ENCODE data around the gene RAD51AP2. TPM values are rescaled to one million over a fixed set of nuclear protein-coding genes. Genes with fewer than 3 reads are reported as not detected.

RAD51AP2 gene
- total RNA-seq (2013; cell fraction: nucleolus; rRNA removed), result 0.20 TPM in 1 of 2 replicates, not detected in the other
- under 0.01 and 0.05 TPM in 2 replicates for total RNA-seq (2014; rRNA removed)
- not detected in 2 replicates for total RNA-seq (2014; rRNA removed; fragmentation: Illumina TruSeq; extraction: Trizol)
- not detected in 2 replicates for total RNA-seq (2021)
- not detected for polyA plus RNA-seq (2011; ENCODE audit: low read depth)
- 0.03 TPM in 1 of 2 replicates, not detected in the other for polyA plus RNA-seq (2011; rRNA removed)
- polyA plus RNA-seq (2011; cell fraction: cytosol; rRNA removed), result not detected in 2 replicates
- polyA plus RNA-seq (2011; cell fraction: nucleus; rRNA removed), result not detected in 2 replicates
- not detected in 2 replicates for polyA plus RNA-seq (2012)
- not detected in 2 replicates for polyA plus RNA-seq (2014; fragmentation: Illumina TruSeq; extraction: Trizol)
- under 1 TPM in 1 of 2 experiments, not detected in 1; 0.02 TPM for polyA plus RNA-seq (2014; fragmentation: Nextera tagmentation; extraction: Ambion mirVana)
- polyA plus RNA-seq (2014; rRNA removed), result not detected in 2 replicates
- not detected for polyA plus RNA-seq (2016; fragmentation: Nextera tagmentation; extraction: Ambion mirVana)
- polyA minus RNA-seq (2011; rRNA and poly(A)+ RNA removed), result 0.10 TPM in 1 of 2 replicates, not detected in the other
- polyA minus RNA-seq (2011; cell fraction: cytosol; rRNA and poly(A)+ RNA removed), result not detected in 2 replicates
- 0.19 and 0.24 TPM in 2 replicates for polyA minus RNA-seq (2011; cell fraction: nucleus; rRNA and poly(A)+ RNA removed)
- Bru-seq, nascent RNA, result percentile 23 among the genes with signal in this experiment
- BruChase-seq, experiment 1, labeled RNA remaining after a 6-hour chase, result percentile 10 among the genes with signal in this experiment
- percentile 17 among the genes with signal in this experiment for BruChase-seq, experiment 2, labeled RNA remaining after a 2-hour chase
- long read RNA-seq, experiment 1, result 0 reads
- long read RNA-seq, experiment 2, result 0 reads

DNA sequence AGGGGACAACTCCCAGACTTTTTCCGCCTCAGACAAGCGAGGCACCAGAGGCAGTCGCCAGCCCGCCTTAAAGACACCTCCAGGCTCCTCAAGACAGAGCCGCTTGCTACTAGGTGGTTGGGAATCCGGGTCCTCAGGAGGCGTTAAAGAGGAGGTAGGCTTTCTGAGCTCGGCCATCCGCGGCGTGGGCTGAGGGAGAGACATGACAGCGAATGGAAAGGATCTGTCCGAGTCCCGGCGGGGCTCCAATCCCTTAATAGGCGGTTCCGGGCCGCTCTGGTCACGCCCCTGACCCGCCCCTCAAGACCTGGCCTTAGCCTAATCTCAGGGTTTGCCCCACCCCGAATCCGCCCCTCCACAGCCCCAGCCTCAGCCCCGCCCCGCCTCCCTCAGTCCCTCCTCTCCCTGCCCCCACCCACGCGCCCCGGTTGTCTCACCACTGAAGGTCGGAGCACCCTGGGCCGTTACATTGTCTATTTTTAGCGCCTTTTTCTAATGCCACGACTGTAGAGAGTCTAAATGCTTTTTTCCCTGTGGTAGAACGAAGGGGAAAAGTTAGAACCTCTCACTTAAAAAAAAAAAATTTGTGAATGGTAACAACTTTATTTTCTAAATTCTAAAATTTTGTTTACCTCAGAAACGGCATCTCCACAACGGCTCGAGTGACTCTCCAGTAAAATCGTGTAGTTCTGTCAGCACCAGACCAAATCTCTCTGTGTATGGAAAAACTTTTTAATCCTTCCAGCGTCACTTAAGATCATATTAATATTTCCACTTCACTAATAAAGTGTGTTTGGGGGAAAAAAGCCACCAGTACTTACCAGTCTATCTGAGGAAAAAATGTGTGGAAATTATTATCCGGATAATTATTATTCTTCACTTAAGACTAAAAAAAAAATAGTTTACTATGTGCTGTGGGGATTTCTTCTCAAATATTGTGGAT, at the start of gene RAD51AP2:
RAD51AP2 (minus strand) TSS at position 229 of the 943 bp plus-strand sequence; CDS start at position 204, 25 bp downstream.
- Histone ChIP-seq H4K20me1 (ENCODE audit: control insufficient read depth, insufficient read depth) (no peaks in the 10 kb centered on the region), H3K36me3 (ENCODE audit: control insufficient read depth in 2 of 2, insufficient read depth in 2 of 2, low read length in 1 of 2) (no peaks in the 10 kb centered on the region), H3K4me3 (peak within 1 kb of the TSS; percentile 61; the same call in 1 of the 2 replicates), H3K27ac (ENCODE audit: control insufficient read depth, insufficient read depth) (peak within 1 kb of the TSS; percentile 6; the same call in 1 of the 2 replicates), H3K9ac (ENCODE audit: control insufficient read depth, insufficient read depth, low read length) (peak within 1 kb of the TSS; percentile 55), H3K27me3 (replicated peaks in 1 of 2; ENCODE audit: control insufficient read depth in 2 of 2, insufficient read depth in 2 of 2, low read length in 1 of 2) (no peaks in the 10 kb centered on the region), H3K79me2 (ENCODE audit: control insufficient read depth, insufficient read depth, low read length) (no peaks in the 10 kb centered on the region), H3K4me1 (ENCODE audit: control insufficient read depth, insufficient read depth, low read length) (peaks cover 10% of the 10 kb centered on the region; the same call in 1 of the 2 replicates), H3K9me3 (replicated peaks; ENCODE audit: control insufficient read depth, insufficient read depth, low read length) (no peaks in the 10 kb centered on the region), H2AFZ (ENCODE audit: control insufficient read depth, low read depth, low read length) (peak within 1 kb of the TSS; percentile 95), H3K4me2 (ENCODE audit: control insufficient read depth, insufficient read depth) (peak within 1 kb of the TSS; percentile 94)
- POLR2A ChIA-PET, result no interaction called here
- DNase-seq (ENCODE audit: low read depth, low spot score) (peak; percentile 40), ATAC-seq (peak; percentile 93), FAIRE-seq (no peak)
- CTCF ChIA-PET, result interaction anchor here (1.5 kb wide), 1 partner anchor 127 kb away, joined by 6 read pairs; no protein-coding TSS in a partner anchor
- 4% methylated on average over 29 of the region's 38 CpGs for WGBS (ENCODE audit: insufficient coverage, insufficient replicate concordance, low lambda C conversion rate, missing lambda C conversion rate)
- intact Hi-C loops (cut with micrococcal nuclease; ENCODE audit: unreplicated experiment), result loop anchor here (2.0 to 5.0 kb wide), 2 partner anchors 128 to 234 kb away; partner anchors contain the start of genes GEN1 and SMC6
- SMC1A ChIA-PET (ENCODE audit: uncharacterized antibody, unreplicated experiment), result interaction anchor here (1.3 to 1.4 kb wide), 3 partner anchors 29 to 59 kb away, joined by 3 to 4 read pairs (median 3); no protein-coding TSS in a partner anchor
- BruUV-seq (replicated peaks), result no TSS peak
- RAD21 ChIA-PET (ENCODE audit: unreplicated experiment), result interaction anchor here (0.9 to 1.5 kb wide), 4 partner anchors 11 to 233 kb away, joined by 3 read pairs; no protein-coding TSS in a partner anchor
- in situ Hi-C loops (cut with MboI), result no loop called here
- TF ChIP-seq YY1 (IDR thresholded peaks at IDR 0.05; ENCODE audit: low read depth, low read length), result peak; percentile 55; the same call in 1 of the 2 replicates
- TF ChIP-seq TCF7 (IDR thresholded peaks at IDR 0.05; ENCODE audit: borderline replicate concordance), result no peak
- no peak for TF ChIP-seq JUND (IDR thresholded peaks at IDR 0.05; ENCODE audit: low read depth, low read length)
- peak; percentile 99 for TF ChIP-seq SP1 (IDR thresholded peaks at IDR 0.05; ENCODE audit: low read depth, low read length)
- TF ChIP-seq, protein P1, sequence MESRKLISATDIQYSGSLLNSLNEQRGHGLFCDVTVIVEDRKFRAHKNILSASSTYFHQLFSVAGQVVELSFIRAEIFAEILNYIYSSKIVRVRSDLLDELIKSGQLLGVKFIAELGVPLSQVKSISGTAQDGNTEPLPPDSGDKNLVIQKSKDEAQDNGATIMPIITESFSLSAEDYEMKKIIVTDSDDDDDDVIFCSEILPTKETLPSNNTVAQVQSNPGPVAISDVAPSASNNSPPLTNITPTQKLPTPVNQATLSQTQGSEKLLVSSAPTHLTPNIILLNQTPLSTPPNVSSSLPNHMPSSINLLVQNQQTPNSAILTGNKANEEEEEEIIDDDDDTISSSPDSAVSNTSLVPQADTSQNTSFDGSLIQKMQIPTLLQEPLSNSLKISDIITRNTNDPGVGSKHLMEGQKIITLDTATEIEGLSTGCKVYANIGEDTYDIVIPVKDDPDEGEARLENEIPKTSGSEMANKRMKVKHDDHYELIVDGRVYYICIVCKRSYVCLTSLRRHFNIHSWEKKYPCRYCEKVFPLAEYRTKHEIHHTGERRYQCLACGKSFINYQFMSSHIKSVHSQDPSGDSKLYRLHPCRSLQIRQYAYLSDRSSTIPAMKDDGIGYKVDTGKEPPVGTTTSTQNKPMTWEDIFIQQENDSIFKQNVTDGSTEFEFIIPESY (IDR thresholded peaks at IDR 0.05), result 0 out of 2 replicates have a peak, but pooled peaks have one; percentile 16
- peak; percentile 55; the same call in 1 of the 2 replicates for TF ChIP-seq CHD2 (IDR thresholded peaks at IDR 0.05; ENCODE audit: borderline replicate concordance, low read depth, low read length)
- TF ChIP-seq WRNIP1 (IDR thresholded peaks at IDR 0.05; ENCODE audit: borderline replicate concordance, low read depth, low read length), result no peak
- TF ChIP-seq CREM (IDR thresholded peaks at IDR 0.05; ENCODE audit: low read depth), result 0 out of 2 replicates have a peak, but pooled peaks have one; percentile 32
- no peak for TF ChIP-seq IRF4 (IDR thresholded peaks at IDR 0.05; ENCODE audit: low read depth, low read length)
- TF ChIP-seq NFYA (IDR thresholded peaks at IDR 0.05; ENCODE audit: borderline replicate concordance, low read depth, low read length), result no peak
- peak; percentile 87 for TF ChIP-seq MEF2A (IDR thresholded peaks at IDR 0.05; ENCODE audit: insufficient read depth, low read depth, low read length)
- no peak for TF ChIP-seq SREBF2 (IDR thresholded peaks at IDR 0.05; ENCODE audit: low read length)
- peak; percentile 46; the same call in 1 of the 2 replicates for TF ChIP-seq IKZF1 (conservative IDR thresholded peaks at IDR 0.05)
- TF ChIP-seq, protein P2, sequence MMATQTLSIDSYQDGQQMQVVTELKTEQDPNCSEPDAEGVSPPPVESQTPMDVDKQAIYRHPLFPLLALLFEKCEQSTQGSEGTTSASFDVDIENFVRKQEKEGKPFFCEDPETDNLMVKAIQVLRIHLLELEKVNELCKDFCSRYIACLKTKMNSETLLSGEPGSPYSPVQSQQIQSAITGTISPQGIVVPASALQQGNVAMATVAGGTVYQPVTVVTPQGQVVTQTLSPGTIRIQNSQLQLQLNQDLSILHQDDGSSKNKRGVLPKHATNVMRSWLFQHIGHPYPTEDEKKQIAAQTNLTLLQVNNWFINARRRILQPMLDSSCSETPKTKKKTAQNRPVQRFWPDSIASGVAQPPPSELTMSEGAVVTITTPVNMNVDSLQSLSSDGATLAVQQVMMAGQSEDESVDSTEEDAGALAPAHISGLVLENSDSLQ (IDR thresholded peaks at IDR 0.05), result peak; percentile 85
- TF ChIP-seq TBL1XR1 (IDR thresholded peaks at IDR 0.05; ENCODE audit: low read depth, low read length), result peak; percentile 65
- TF ChIP-seq SRF (IDR thresholded peaks at IDR 0.05; ENCODE audit: low read depth in 2 of 2, low read length in 2 of 2), result peak; percentile 98 to 100
- TF ChIP-seq NFYB (IDR thresholded peaks at IDR 0.05; ENCODE audit: insufficient read depth, low read depth, low read length), result peak; percentile 82
